GM19324 (cell line): ENCODE measurements around the gene NOG.

ENCODE experiments used
- ATAC-seq: cut with Tn5 transposase; IDR thresholded peaks from one replicate; pipeline ENCODE4 v1.9.1; 2021; ENCODE audit warnings: mild to moderate bottlenecking, moderate library complexity; ENCODE audit not compliant: unreplicated experiment, low FRiP score

NOG gene

GRCh38 chr17:56633681-56634080 lies 40.2 kb downstream of the NOG start:
- no peak for ATAC-seq

DNA sequence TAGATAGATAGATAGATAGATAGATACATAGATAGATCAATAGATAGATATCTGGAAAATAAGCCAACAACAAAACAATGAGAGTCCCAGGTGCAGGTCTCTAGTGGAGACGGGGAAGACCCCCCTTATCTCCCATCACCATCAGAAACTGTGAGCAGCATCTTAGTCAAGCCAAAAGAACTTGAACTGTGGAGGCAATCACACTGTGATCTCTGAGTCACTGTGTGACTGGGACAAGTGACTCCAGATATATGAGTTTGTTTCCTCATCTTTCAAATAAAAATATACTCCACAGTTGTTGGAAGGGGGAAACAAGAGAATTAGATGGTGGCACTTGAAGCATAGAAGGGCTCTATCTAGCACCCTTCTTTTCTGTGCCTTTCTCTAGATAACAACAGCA lies 42.1 kb downstream of the NOG start:
- ATAC-seq = no peak

DNA sequence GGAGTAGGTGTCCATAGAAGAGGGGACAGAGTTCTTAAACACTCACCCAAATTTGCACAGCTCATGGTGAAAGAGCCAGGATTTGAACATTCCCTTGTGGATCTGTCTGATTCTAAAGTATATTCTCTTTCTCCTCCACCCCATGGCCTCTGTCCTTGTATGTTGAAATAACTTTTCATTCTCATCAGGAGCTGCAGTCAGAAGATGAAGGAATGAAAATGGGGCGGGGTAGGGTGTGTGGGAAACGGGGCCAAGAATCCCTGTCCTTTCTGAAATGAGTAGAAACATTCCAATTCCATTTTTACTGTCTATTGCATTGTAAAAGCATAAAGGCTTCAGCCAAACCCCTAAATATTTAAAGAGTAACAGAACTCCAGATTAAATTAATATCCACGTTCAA lies 42.8 kb downstream of the NOG start:
- no peak for ATAC-seq

- no peak for ATAC-seq
Observed at GRCh38 chr17:56637254-56637653, 43.8 kb downstream of the NOG start.

DNA sequence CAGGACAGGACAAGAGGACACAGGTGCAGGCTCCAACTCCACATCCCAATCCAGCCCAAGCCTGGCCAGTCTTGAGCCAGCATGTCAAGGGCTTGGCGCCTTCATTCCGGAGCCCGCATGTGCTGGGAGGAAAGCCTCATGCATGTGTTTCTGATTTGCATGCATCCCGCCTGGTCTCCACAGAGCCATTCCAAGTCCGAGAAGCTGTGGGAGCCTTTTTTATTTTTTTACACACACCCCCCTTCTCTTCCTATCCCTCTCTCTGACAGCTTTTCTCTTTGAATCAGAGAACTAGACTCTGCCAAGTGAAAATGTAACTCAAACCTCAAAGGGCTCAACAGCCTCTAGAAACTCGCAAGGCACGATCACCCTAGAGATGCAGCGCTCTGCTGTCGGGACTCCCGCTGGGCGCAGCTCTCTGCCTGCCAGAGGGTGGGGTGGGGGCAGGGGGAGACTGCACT lies 45.1 kb downstream of the NOG start:
- ATAC-seq = no peak

DNA sequence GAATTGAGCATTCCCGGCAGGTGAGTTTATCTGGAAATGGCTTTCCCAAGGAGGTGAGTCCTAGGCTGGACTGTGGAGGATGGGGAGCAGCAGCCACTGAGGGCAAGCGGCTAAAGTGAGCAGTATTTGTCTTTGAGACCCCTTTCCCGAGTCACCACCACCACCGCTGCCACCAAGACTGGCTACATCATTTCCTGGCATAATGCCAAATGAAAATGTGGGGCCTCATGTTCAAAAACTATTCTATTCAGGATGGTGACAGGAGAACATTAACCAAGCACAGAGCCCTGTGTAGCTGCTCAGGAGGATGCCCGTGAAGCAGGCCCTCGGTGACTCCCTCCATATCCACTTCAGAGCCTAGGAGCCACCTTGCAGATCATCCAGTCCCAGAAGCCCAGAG lies 46.0 kb downstream of the NOG start:
- no peak for ATAC-seq

GRCh38 chr17:56640116-56640515 lies 46.6 kb downstream of the NOG start:
- ATAC-seq = no peak

DNA sequence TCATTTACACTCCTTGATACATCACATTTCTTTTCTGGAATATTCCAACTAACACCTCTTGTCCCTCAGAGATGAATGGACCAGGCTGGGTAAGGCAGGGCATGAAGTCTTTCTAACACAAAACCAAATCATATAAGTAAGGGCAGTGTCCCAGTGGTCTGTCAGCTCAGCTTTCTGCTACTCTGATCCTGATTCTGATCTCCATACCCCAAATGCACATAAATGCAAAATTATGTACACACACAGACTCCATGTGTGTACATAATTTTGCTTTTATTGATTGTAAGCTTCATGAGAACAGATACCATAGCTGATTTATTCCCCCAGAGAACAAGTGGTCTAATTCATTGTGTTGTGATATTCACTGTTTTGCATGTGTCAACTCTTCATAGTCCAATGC lies 47.9 kb downstream of the NOG start:
- ATAC-seq = no peak

GRCh38 chr17:56641894-56642293 lies 48.4 kb downstream of the NOG start:
- no peak for ATAC-seq

- ATAC-seq = no peak
Observed at GRCh38 chr17:56642424-56642823, 48.9 kb downstream of the NOG start.
